ENCODE results near the gene PIEZO2. TPM values are rescaled to one million over a fixed set of nuclear protein-coding genes. Genes with fewer than 3 reads are reported as not detected.

Gene PIEZO2
- total and polyA plus RNA-seq, 2 of the 8 experiments (the other 6 are each of a cell fraction or from before 2014, with no cell fraction given), result 4.7 to 16.5 TPM

- TF ChIP-seq, protein P1, sequence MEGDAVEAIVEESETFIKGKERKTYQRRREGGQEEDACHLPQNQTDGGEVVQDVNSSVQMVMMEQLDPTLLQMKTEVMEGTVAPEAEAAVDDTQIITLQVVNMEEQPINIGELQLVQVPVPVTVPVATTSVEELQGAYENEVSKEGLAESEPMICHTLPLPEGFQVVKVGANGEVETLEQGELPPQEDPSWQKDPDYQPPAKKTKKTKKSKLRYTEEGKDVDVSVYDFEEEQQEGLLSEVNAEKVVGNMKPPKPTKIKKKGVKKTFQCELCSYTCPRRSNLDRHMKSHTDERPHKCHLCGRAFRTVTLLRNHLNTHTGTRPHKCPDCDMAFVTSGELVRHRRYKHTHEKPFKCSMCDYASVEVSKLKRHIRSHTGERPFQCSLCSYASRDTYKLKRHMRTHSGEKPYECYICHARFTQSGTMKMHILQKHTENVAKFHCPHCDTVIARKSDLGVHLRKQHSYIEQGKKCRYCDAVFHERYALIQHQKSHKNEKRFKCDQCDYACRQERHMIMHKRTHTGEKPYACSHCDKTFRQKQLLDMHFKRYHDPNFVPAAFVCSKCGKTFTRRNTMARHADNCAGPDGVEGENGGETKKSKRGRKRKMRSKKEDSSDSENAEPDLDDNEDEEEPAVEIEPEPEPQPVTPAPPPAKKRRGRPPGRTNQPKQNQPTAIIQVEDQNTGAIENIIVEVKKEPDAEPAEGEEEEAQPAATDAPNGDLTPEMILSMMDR (IDR thresholded peaks at IDR 0.05; ENCODE audit: control extremely low read depth in 1 of 3, insufficient read depth in 1 of 3, low read depth in 1 of 3, low read length in 3 of 3), result no peak
- TF ChIP-seq RXRA (IDR thresholded peaks at IDR 0.05; ENCODE audit: insufficient read depth, low read depth, low read length) (no peak), SP4 (IDR thresholded peaks at IDR 0.05; ENCODE audit: low read length) (no peak)
These were observed 388.4 kb downstream of the PIEZO2 start (continued) for GRCh38 chr18:10760986-10761385.
